ENCODE results near the gene ARRDC1.
"Not testable (repeated sequence)": the region's sequence is repeated elsewhere in the genome, so short reads cannot be mapped to it uniquely, and the experiment has no call there.

The ARRDC1 gene

GRCh38 chr9:137586854-137587253 lies 18.6 kb upstream of the ARRDC1 start:
- DNase-seq = no peak

- DNase-seq = no peak
Measured at GRCh38 chr9:137588311-137588710, 17.2 kb upstream of the ARRDC1 start.

DNA sequence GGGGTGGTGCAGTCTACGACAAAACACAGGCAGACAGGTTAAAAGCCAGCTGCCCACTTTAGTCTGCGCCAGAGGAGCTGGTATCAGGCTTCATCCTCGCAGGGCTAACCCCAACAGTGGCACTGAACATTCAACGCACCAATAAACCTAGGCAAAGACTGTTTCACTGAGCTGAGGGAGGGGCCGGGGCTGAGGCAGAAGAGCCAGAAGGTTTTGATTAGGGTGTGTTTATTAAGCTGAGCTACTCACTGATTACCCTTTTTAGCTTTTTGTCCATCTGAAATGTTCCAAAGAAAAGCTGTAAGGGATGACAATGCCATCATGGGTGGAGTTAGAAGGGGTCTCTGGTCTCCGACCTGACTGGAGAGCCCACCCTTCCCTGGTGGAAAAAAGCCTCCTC lies 16.6 kb upstream of the ARRDC1 start:
- DNase-seq = no peak

GRCh38 chr9:137589441-137590122 lies 15.9 kb upstream of the ARRDC1 start:
- no peak for DNase-seq

DNA sequence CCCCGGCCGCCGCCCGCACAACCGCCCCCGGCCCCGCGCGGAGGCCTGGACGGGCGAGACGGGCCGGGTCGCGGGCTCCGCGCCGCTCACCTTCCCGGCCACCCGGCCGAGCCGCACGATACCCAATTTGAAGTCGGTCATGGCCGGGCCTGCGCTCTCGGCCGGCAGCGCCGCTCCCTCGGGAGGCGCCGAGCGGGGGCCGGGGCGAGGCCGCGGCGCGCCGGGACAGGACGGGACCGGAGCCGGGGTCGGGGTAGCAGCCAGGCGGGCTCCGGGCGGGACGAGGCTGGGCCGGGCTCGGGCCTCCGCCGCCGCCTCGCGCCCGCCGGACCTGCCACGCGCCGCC lies 15.4 kb upstream of the ARRDC1 start:
- DNase-seq = no peak

GRCh38 chr9:137590469-137591383 lies 14.8 kb upstream of the ARRDC1 start, which contains the start of gene ZMYND19:
Gene ZMYND19, minus strand, starts transcription at chr9:137590512. Its CDS starts 249 bp downstream, at chr9:137590263.
- DNase-seq = peak; percentile 79

DNA sequence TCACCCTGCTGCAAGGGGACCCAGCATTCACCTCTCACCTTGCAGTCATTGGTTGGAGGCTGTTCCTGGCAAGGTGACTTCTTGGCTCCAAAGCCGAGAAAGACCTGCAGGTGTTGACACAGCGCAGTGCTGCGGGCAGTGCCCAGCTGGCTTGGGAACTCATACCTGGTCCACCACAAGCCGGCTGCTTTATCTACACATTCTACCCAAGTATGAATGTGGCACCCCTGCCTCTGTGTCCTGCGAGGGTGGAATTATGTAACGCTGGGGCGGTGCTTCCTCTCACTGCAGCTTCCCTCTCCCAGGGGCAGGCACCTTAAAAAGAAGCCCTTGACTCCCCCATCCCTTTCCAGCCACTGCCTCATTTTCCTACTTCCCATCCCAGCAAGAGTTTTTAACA lies 12.7 kb upstream of the ARRDC1 start:
- no peak for DNase-seq

GRCh38 chr9:137593176-137593575 lies 12.3 kb upstream of the ARRDC1 start:
- no peak for DNase-seq

GRCh38 chr9:137596577-137596976 lies 8.9 kb upstream of the ARRDC1 start:
- DNase-seq = not testable (repeated sequence)

GRCh38 chr9:137598943-137599342 lies 6.5 kb upstream of the ARRDC1 start:
- no peak for DNase-seq

DNA sequence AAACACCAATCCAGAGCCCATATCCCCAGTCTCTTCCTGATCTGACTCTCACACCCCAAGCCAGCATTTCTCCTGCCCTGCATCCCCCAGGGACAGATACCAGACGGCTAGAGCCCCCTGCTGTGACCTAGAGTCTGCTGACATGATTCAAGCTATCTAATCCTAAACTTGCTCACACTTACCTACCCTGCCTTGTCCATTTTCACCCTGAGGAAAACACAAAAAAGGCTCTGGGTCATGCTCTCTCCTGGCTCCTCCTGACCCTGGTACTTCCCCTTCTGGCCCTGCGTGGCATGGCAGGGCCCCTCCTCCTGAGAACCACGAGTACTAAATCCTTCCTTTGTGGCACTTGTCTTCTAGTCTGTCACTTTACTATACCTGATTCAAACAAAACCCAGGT lies 2.8 kb upstream of the ARRDC1 start:
- DNase-seq = no peak

DNA sequence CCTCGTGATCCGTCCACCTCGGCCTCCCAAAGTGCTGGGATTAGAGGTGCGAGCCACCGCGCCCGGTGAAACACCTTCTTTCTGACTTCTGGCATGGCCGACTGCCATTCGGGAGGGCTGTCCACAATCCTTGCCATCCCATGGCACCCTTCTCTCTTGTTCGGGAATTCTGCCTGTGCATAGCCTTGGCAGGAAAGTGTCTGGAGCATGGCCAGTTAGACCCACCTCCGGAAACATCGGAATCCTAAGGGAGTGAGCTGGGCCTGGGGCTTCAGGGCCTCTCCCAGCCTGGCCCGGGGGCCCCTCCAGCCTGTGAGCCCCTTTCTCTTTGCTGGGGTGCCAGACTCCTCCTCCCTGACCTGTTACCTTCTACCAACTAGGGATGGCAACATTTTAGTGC lies 1.6 kb upstream of the ARRDC1 start:
- DNase-seq = no peak

DNA sequence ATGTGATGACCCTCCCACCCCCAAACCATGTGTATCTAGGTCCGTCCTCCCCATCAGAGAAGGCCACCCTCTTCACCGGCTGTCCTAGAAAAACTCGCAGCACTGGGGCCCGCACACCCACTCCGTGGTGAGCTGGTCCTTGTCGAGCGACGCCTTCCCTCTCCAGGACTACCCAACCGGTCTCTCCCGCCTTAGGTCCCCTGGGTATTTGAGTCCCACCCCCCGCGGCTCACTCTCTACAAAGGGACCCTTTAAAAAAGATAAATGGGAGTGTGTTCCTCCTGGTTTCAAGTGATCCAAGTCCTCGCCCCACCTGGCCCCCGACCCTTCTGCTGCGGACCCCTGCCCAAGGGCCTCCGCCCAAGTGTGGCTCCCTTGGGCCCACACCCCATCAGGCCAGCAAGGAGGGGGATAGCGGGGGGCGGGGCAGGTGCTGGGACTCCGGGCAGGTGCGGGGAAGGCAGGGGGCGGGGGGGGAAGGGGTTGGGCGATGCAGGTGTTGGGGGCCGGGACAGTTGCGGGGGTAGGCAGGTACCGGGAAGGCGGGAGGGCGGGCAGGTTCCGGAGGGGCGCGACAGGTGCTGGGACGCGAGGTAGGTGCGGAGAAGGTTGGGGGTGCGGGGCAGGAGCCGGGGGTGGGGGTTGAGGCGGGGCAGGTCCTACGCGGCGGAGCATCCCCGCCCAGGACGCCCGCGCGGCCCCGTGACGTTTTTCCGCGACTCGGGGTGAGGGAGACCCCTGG lies 970 bp upstream of the ARRDC1 start:
- DNase-seq = no peak

DNA sequence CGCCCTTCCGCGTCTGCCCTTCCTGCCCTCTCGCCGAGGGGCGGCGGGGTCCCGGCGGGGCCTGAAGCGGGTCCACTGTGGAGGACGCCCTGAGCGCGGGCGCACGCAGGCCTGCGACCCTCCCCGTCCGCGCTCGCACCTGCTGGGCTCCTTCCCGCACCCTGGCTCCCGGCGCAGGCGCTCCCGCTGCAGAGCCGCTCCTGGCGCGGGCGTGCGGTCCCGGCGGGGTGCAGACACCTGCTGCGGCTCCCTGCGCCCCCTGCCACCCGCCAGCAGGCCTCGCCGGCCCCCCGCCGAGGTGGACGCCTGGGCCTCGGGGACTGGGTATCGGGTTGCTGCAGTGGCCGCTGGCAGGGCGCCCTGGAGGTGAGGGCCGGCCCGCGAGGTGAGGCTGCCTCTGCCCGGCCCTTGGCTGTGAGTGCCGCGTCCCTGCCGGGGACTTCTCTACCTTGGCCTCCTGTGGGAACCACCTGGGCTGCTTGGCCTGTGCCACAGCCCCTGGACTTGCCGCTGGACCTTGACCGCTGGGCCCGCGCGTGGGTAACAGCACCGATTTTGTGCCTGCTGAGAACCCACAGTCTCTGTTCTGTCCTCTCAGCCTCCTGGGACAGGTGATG lies 627 bp downstream of the ARRDC1 start:
- DNase-seq = peak; percentile 22

DNA sequence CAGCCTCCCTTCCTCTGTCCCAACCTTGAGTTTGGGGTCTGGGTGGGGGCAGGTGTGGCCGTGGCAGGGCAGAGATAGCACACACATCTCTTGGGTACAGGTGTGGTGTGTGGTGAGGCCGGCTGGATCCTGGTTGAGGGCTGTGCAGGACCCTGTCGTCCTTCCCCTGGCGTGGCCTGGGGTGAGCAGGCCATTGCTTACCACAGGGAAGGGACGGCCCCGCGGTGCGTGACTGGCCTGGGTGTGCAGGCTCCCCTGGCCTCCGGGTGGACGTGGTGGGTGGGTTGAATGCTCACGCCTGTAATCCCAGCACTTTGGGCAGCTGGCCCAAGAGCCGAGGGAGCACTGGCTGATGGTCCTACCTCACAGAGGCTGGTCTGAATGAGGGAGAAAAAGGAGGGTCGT lies 1.2 kb downstream of the ARRDC1 start:
- no peak for DNase-seq

DNA sequence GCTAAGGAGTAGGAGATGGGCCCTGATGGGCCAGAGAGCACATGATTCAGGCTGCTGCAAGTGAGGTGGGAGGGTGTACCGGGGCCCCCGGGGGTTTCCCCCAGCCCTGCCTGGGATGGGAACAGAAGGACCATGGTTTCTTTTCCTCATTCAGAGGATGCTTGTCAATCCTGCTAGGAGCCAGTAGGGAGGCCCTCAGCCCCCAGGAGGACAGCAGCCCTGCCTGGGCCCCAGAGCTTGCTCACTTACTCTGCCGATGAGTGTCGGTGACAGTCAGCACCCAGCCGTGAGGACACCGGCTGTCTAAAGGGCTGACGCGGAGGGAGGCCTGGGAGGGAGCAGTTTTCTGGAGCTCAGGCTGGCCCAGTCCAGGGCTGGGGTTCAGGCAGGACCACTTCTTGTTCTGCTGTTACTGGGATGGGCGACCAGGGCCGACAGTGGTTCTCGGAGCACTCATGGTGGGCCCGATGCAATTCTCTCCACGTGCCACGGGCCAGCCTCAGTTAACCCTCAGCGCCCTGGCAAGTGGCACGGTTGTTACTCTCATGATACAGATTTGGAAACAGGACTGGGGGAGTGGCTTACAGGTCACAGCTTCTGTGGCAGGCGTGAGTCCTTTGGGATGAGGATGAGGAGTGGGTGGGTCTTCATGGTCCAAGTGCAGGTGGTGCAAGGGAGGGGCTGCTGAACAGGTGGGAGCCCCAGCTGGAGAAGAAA lies 1.8 kb downstream of the ARRDC1 start:
- DNase-seq = no peak

DNA sequence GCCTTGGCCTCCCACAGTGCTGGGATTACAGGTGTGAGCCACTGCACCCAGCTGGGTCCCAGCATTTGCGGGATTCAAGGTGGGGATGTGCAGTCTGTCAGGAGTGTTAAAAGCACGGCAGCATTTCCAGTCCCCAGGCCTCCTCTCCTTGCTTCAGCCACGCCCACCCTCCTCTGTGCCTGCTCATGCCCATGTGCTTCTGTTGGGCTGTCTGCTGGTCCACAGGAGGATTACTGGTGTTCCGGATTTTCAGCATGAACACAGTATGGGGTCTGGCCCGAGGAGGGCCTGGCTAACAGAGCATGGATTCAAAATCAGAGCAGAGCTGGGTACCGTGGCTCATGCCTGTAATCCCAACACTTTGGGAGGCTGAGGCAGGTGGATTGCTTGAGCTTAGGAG lies 5.5 kb downstream of the ARRDC1 start:
- no peak for DNase-seq

DNA sequence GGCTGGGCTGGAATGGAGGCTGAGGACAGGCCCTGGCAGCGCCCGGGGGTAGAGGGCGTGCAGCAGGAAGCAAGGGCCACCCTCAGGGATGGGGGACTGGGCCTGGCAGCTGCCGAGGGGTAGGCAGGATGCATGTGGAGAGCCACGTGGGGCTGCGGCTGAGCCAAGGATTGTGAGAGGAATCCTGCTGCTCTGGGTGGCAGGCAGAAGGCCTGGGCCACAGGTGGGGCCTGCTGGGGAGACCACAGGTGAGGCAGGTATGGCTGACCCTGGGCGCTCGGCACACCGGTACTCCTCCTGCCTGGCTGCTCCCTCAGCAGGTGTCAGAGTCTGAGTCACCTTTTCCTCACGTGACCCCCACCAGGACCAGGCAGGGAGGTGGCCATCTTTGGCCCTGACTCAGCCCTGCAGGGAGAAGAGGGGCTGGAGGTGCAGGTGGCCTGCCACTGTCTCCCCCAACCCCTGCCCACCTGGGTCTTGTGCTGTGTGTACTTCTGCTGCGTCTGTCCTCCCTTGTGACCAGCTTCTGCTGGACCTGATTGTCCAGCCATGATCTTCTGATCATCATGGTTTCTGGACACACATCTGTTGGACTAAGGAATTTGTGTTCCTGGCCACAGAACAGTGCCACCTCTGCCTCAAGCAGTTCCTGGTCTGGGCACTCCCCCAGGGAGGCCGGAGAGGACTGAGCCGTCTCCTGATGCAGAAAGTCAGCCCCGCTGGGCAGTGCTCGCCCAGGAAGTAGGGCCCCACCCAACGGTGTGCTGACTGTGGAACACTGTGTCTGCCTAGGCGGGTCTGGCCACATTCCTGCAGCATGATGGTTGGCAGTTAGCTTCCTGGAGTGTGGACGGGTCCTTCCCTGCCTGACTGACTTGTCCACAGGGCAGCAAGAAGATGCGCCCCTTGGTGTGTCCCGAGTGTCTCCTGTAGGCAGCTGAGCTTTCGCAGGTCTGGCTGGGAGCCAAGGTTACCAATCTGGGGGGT lies 6.4 kb downstream of the ARRDC1 start:
- no peak for DNase-seq

- DNase-seq = no peak
Measured at GRCh38 chr9:137612741-137613142, 7.3 kb downstream of the ARRDC1 start.

DNA sequence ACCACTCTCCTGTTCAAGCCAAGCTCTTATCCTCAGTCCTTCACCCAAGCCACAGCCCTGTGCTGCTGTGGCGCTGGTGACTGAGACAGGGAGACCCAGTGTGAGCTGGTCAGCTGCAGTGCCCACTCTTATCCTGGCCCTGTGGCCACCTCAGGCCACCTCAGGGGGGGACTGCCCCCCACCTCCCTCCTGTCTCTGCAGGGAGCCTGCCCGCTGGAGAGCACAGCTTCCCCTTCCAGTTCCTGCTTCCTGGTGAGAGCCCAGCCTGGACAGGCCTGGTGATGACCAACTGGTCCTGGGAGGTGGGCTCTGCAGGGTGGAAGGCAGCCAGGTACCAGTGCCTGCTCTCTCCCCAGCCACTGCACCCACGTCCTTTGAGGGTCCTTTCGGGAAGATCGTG lies 7.8 kb downstream of the ARRDC1 start:
- no peak for DNase-seq
